BJ (cell line): ENCODE results near the gene MISP3. TPM values are rescaled to one million over a fixed set of nuclear protein-coding genes. Genes with fewer than 3 reads are reported as not detected.

Experiments used
- CTCF ChIA-PET: fragments of 350-600 bp; formaldehyde crosslinking; extraction: SDS; loops from one replicate; lab custom pipeline; 2021; ENCODE audit warnings: antibody characterized with exemption, inconsistent platforms; lab: Yijun Ruan, JAX
- POLR2A ChIA-PET: fragments of 300-600 bp; sonication (Branson Sonifier 250); formaldehyde crosslinking; extraction: SDS; loops from one replicate; lab custom pipeline; 2021; ENCODE audit warnings: antibody characterized with exemption; lab: Charles Lee
- DNase-seq: peaks from one replicate; pipeline ENCODE4 v3.0.0-alpha.2; 2011; ENCODE audit warnings: low read depth
- H3K27me3 ChIP-seq: 2 replicates; pipeline ENCODE4 v1.6.0; 2011; ENCODE audit warnings: low read length; ENCODE audit not compliant: control insufficient read depth, insufficient read depth
- H3K36me3 ChIP-seq: 2 replicates; pipeline ENCODE4 v1.5.1; 2011; ENCODE audit warnings: low read length; ENCODE audit not compliant: control insufficient read depth, insufficient read depth
- H3K4me3 ChIP-seq: 2 replicates; pipeline ENCODE4 v1.5.1; 2011; ENCODE audit warnings: low read depth, mild to moderate bottlenecking, control low read depth, low read length
- polyA plus RNA-seq: library from polyadenylated mRNA; depleted of rRNA; stranded (reverse); fragments of >200 nt; gene quantifications from 2 replicates; pipeline ENCODE4 v1.2.3, GENCODE V29; 2011
- TF ChIP-seq, protein P1 (sequence below): IDR thresholded peaks from 2 replicates; pipeline ENCODE4 v1.5.1; 2011; ENCODE audit warnings: low read depth, mild to moderate bottlenecking, control low read depth, inconsistent platforms, low read length, moderate library complexity; ENCODE audit not compliant: insufficient read depth

The MISP3 gene
- polyA plus RNA-seq, 1 experiment, result 0.58 TPM

DNA sequence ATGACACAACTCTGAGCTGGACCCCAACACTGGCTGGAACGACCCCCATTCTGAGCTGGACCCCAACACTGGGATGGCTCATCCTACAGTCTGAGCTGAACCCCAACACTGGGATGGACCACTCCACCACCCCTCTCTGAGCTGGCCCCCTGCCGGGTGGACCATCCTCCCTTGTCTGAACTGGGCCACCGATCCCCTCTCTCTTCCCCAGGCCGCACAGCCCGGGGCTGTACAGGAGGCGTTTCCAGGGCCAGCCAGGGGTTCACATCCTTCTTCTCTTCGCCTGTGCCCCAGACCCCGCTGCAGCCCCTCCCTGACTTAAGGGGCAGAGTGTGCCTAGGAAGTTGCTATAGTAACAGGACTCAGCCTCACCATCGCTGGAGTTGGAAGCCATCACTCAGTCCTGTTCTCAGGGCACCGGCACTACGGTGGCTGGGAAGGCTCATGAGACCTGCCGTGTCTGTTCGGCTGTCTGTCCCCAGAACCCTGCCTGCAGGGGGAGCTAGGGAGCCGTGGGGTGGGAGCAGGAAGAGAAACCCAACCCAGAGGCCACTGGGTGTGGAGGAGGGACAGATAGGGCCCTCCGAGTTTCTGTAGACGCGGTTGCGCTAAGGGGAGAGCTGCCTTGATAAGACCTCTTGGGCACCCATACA is 41.3 kb downstream of the MISP3 start:
- POLR2A ChIA-PET, result interaction anchor here (0.6 kb wide), 1 partner anchor 1147 kb away, joined by 3 read pairs; no protein-coding TSS in a partner anchor

DNA sequence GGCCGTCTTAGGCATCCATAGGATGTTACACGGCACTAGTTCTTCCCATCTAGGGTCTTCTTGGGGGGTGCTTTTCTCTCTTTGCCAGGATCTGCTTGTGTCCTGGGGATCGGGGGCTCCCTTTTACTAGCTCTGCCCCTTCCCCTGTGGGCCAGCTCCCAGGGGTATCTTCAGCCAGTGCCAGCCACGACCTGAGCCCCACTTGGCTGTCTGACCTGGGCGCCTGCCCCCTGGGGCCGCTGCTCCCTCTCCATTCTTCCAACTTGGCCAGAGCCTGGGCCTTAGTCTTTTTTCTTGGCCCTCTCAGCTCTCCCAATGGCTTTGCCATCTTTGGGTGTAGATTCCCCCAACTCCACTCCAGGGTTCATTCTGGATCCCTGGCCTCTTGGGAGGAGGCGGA is 41.9 kb downstream of the MISP3 start:
- ChIA-PET CTCF (interaction anchor here (1.1 to 2.7 kb wide), 8 partner anchors 9 to 252 kb away, joined by 3 to 7 read pairs (median 5); partner anchors contain the start of gene ASF1B), POLR2A (interaction anchor here (0.6 kb wide), 1 partner anchor 1148 kb away, joined by 3 read pairs; no protein-coding TSS in a partner anchor)

More for the DNA sequence above, 41.3 kb downstream of the MISP3 start:
- H3K4me3 ChIP-seq, result no peak overlapping the region
- no peak for DNase-seq
- CTCF ChIA-PET, result interaction anchor here (1.1 to 2.7 kb wide), 7 partner anchors 8 to 53 kb away, joined by 3 to 7 read pairs (median 5); partner anchors contain the start of gene ASF1B
- TF ChIP-seq, protein P1, sequence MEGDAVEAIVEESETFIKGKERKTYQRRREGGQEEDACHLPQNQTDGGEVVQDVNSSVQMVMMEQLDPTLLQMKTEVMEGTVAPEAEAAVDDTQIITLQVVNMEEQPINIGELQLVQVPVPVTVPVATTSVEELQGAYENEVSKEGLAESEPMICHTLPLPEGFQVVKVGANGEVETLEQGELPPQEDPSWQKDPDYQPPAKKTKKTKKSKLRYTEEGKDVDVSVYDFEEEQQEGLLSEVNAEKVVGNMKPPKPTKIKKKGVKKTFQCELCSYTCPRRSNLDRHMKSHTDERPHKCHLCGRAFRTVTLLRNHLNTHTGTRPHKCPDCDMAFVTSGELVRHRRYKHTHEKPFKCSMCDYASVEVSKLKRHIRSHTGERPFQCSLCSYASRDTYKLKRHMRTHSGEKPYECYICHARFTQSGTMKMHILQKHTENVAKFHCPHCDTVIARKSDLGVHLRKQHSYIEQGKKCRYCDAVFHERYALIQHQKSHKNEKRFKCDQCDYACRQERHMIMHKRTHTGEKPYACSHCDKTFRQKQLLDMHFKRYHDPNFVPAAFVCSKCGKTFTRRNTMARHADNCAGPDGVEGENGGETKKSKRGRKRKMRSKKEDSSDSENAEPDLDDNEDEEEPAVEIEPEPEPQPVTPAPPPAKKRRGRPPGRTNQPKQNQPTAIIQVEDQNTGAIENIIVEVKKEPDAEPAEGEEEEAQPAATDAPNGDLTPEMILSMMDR, result peak; percentile 8; the same call in 1 of the 2 replicates
- H3K36me3 ChIP-seq, result no peaks in the 10 kb centered on the region
- H3K27me3 ChIP-seq, result no peaks in the 10 kb centered on the region

DNA sequence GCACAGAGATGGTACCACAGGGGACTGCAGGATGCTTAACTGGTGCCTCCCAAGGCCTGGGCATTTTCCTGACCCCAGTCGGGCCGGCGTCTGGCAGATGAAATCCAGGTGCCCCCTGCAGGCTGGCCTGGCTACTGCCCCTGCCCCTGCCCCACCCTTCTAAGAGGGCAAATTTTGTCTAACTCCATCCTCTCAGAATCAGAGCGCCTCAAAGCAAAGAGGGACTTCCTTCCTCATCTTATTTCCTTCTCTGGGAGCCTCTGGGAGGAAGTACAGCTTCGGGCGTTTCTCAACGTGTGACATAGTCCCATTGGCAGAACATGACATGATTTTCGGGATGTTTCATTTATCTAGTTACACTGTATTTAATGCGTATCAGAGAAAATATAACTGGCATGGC is 42.3 kb downstream of the MISP3 start:
- Histone ChIP-seq H3K4me3 (no peak overlapping the region), H3K36me3 (no peaks in the 10 kb centered on the region), H3K27me3 (no peaks in the 10 kb centered on the region)
- TF ChIP-seq, protein P1, result peak; percentile 61
- POLR2A ChIA-PET, result no interaction called here
- CTCF ChIA-PET, result interaction anchor here (1.1 to 2.7 kb wide), 11 partner anchors 9 to 253 kb away, joined by 3 to 11 read pairs (median 5); partner anchors contain the start of gene ASF1B
- DNase-seq, result no peak

More for the DNA sequence above, 41.9 kb downstream of the MISP3 start:
- Histone ChIP-seq H3K4me3 (no peak overlapping the region), H3K36me3 (no peaks in the 10 kb centered on the region), H3K27me3 (no peaks in the 10 kb centered on the region)
- TF ChIP-seq, protein P1, result no peak
- DNase-seq, result no peak

DNA sequence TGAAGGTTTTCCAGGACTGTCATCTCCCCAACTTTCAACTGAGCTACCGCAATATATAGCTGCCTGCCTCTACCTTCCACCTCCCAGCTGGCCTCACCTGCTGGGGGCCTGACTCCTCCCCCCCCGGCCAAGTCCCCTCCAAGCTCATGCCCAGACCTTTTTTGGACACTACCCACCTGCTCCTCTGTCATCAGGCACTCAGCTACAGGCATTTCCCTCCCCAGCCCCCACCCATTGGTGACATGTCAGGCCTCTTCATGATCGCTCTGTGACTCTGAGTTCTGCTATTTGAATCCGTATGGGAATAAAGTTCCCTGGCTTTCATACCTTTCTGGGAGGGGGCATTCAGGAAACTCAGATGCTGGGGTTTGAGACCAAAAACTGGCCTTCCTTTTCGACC is 43.2 kb downstream of the MISP3 start:
- ChIA-PET CTCF (interaction anchor here (0.8 to 2.7 kb wide), 7 partner anchors 10 to 254 kb away, joined by 3 to 11 read pairs (median 4); partner anchors contain the start of gene ASF1B), POLR2A (no interaction called here)
- TF ChIP-seq, protein P1, result no peak
- Histone ChIP-seq H3K36me3 (no peaks in the 10 kb centered on the region), H3K4me3 (no peak overlapping the region), H3K27me3 (no peaks in the 10 kb centered on the region)
- DNase-seq, result no peak

DNA sequence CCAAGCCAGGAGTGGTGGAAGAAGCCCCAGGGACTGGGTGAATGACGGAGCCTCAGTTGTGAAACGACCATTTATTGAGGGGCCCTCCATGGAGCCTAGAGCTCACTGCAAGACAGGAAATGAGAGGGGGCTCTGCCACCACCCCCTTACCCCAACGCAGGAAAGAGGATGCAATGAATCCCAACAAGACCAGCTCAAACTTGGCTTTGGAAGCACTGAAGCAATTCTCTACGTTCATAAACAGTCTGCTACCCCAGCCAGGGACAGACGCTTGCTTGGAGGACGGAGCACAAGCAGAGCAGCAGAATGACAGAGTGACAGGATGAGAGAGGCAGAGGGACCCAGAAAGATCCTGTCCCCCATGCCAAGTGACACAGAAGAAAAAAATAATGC is 43.9 kb downstream of the MISP3 start:
- POLR2A ChIA-PET, result interaction anchor here (0.6 kb wide), 1 partner anchor 59 kb away, joined by 3 read pairs; no protein-coding TSS in a partner anchor
- H3K27me3 ChIP-seq, result no peaks in the 10 kb centered on the region
- no peaks in the 10 kb centered on the region for H3K36me3 ChIP-seq
- H3K4me3 ChIP-seq, result peak overlapping the region; percentile 85
- TF ChIP-seq, protein P1, result no peak
- DNase-seq, result no peak
- CTCF ChIA-PET, result interaction anchor here (0.8 to 2.0 kb wide), 6 partner anchors 8 to 236 kb away, joined by 3 to 11 read pairs (median 4); partner anchors contain the start of genes ASF1B and IL27RA
